Kidney capillary endothelial cell (primary cell): ENCODE data around the gene PNMA3.
"Not testable (repeated sequence)": the region's sequence is repeated elsewhere in the genome, so short reads cannot be mapped to it uniquely, and the experiment has no call there.

ENCODE experiments used
- DNase-seq: peaks from one replicate; pipeline ENCODE4 v3.0.0-alpha.2; 2018; ENCODE audit warnings: low spot score

Gene PNMA3

GRCh38 chrX:153074262-153074899 is 18.1 kb downstream of the PNMA3 start:
- no peak for DNase-seq

- no peak for DNase-seq
These were observed 18.7 kb downstream of the PNMA3 start for GRCh38 chrX:153074935-153075334.

GRCh38 chrX:153075366-153075765 is 19.1 kb downstream of the PNMA3 start:
- DNase-seq: no peak

GRCh38 chrX:153077437-153078135 is 21.3 kb downstream of the PNMA3 start:
- not testable (repeated sequence) for DNase-seq

- not testable (repeated sequence) for DNase-seq
These were observed 27.1 kb downstream of the PNMA3 start for GRCh38 chrX:153083238-153083923.

GRCh38 chrX:153102418-153102817 is 46.1 kb downstream of the PNMA3 start:
- no peak for DNase-seq

GRCh38 chrX:153104959-153105358 is 48.7 kb downstream of the PNMA3 start:
- DNase-seq: not testable (repeated sequence)

GRCh38 chrX:153106092-153106801 is 50.0 kb downstream of the PNMA3 start:
- not testable (repeated sequence) for DNase-seq
